Measurements from ENCODE around the gene GALM.
"Not testable (repeated sequence)": the region's sequence is repeated elsewhere in the genome, so short reads cannot be mapped to it uniquely, and the experiment has no call there.

GALM gene

GRCh38 chr2:38668092-38668491 is 2.2 kb downstream of the GALM start:
- Histone ChIP-seq H3K27ac (ENCODE audit: low read length) (no peak overlapping the region), H3K9ac (ENCODE audit: low read depth, low read length) (no peak overlapping the region), H3K9me3 (ENCODE audit: insufficient read depth, low read depth, low read length) (no peaks in the 10 kb centered on the region), H3K36me3 (ENCODE audit: insufficient read depth, low read depth, low read length) (no peaks in the 10 kb centered on the region), H3K27me3 (ENCODE audit: insufficient read depth, low read length) (no peaks in the 10 kb centered on the region), H3K4me1 (ENCODE audit: insufficient read depth, low read length) (peaks cover 11% of the 10 kb centered on the region), H3K4me3 (ENCODE audit: low read length) (no peak overlapping the region)

- Histone ChIP-seq H3K9me3 (ENCODE audit: insufficient read depth, low read depth, low read length) (no peaks in the 10 kb centered on the region), H3K4me3 (ENCODE audit: low read length) (no peak overlapping the region), H3K4me1 (ENCODE audit: insufficient read depth, low read length) (peaks cover 11% of the 10 kb centered on the region), H3K9ac (ENCODE audit: low read depth, low read length) (no peak overlapping the region), H3K27me3 (ENCODE audit: insufficient read depth, low read length) (no peaks in the 10 kb centered on the region), H3K36me3 (ENCODE audit: insufficient read depth, low read depth, low read length) (no peaks in the 10 kb centered on the region), H3K27ac (ENCODE audit: low read length) (no peak overlapping the region)
Observed at GRCh38 chr2:38668779-38669479, 3.0 kb downstream of the GALM start.

- Histone ChIP-seq H3K9ac (ENCODE audit: low read depth, low read length) (no peak overlapping the region), H3K27ac (ENCODE audit: low read length) (no peak overlapping the region), H3K4me1 (ENCODE audit: insufficient read depth, low read length) (peaks cover 11% of the 10 kb centered on the region), H3K27me3 (ENCODE audit: insufficient read depth, low read length) (no peaks in the 10 kb centered on the region), H3K9me3 (ENCODE audit: insufficient read depth, low read depth, low read length) (no peaks in the 10 kb centered on the region), H3K36me3 (ENCODE audit: insufficient read depth, low read depth, low read length) (peaks cover 5% of the 10 kb centered on the region), H3K4me3 (ENCODE audit: low read length) (no peak overlapping the region)
Observed at GRCh38 chr2:38671303-38671702, 5.4 kb downstream of the GALM start.

GRCh38 chr2:38671946-38672345 is 6.0 kb downstream of the GALM start:
- no peak overlapping the region for H3K4me3 ChIP-seq (ENCODE audit: low read length)
- H3K9ac ChIP-seq (ENCODE audit: low read depth, low read length) = no peak overlapping the region
- H3K4me1 ChIP-seq (ENCODE audit: insufficient read depth, low read length) = peaks cover 7% of the 10 kb centered on the region

GRCh38 chr2:38672445-38673391 is 6.8 kb downstream of the GALM start:
- no peak overlapping the region for H3K27ac ChIP-seq (ENCODE audit: low read length)
- no peaks in the 10 kb centered on the region for H3K27me3 ChIP-seq (ENCODE audit: insufficient read depth, low read length)
- no peaks in the 10 kb centered on the region for H3K9me3 ChIP-seq (ENCODE audit: insufficient read depth, low read depth, low read length)
- peaks cover 7% of the 10 kb centered on the region; the same call in 1 of the 2 replicates for H3K4me1 ChIP-seq (ENCODE audit: insufficient read depth, low read length)
- H3K4me3 ChIP-seq (ENCODE audit: low read length) = no peak overlapping the region
- H3K9ac ChIP-seq (ENCODE audit: low read depth, low read length) = no peak overlapping the region
- peaks cover 14% of the 10 kb centered on the region for H3K36me3 ChIP-seq (ENCODE audit: insufficient read depth, low read depth, low read length)

More at GRCh38 chr2:38671946-38672345, 6.0 kb downstream of the GALM start:
- H3K27ac ChIP-seq (ENCODE audit: low read length) = no peak overlapping the region
- peaks cover 6% of the 10 kb centered on the region for H3K36me3 ChIP-seq (ENCODE audit: insufficient read depth, low read depth, low read length)
- no peaks in the 10 kb centered on the region for H3K27me3 ChIP-seq (ENCODE audit: insufficient read depth, low read length)
- no peaks in the 10 kb centered on the region for H3K9me3 ChIP-seq (ENCODE audit: insufficient read depth, low read depth, low read length)

GRCh38 chr2:38676681-38677080 is 10.8 kb downstream of the GALM start:
- Histone ChIP-seq H3K36me3 (ENCODE audit: insufficient read depth, low read depth, low read length) (peaks cover 25% of the 10 kb centered on the region), H3K9ac (ENCODE audit: low read depth, low read length) (no peak overlapping the region), H3K4me3 (ENCODE audit: low read length) (no peak overlapping the region), H3K4me1 (ENCODE audit: insufficient read depth, low read length) (no peaks in the 10 kb centered on the region), H3K27me3 (ENCODE audit: insufficient read depth, low read length) (no peaks in the 10 kb centered on the region), H3K27ac (ENCODE audit: low read length) (no peak overlapping the region), H3K9me3 (ENCODE audit: insufficient read depth, low read depth, low read length) (no peaks in the 10 kb centered on the region)

GRCh38 chr2:38680868-38681267 is 15.0 kb downstream of the GALM start:
- peaks cover 24% of the 10 kb centered on the region for H3K36me3 ChIP-seq (ENCODE audit: insufficient read depth, low read depth, low read length)
- H3K4me1 ChIP-seq (ENCODE audit: insufficient read depth, low read length); H3K4me3 ChIP-seq (ENCODE audit: low read length); H3K9ac ChIP-seq (ENCODE audit: low read depth, low read length); H3K27me3 ChIP-seq (ENCODE audit: insufficient read depth, low read length); H3K9me3 ChIP-seq (ENCODE audit: insufficient read depth, low read depth, low read length); H3K27ac ChIP-seq (ENCODE audit: low read length): not testable (repeated sequence)

- Histone ChIP-seq H3K9me3 (ENCODE audit: insufficient read depth, low read depth, low read length) (no peaks in the 10 kb centered on the region), H3K9ac (ENCODE audit: low read depth, low read length) (no peak overlapping the region), H3K4me1 (ENCODE audit: insufficient read depth, low read length) (no peaks in the 10 kb centered on the region), H3K36me3 (ENCODE audit: insufficient read depth, low read depth, low read length) (peaks cover 17% of the 10 kb centered on the region), H3K27ac (ENCODE audit: low read length) (no peak overlapping the region), H3K27me3 (ENCODE audit: insufficient read depth, low read length) (no peaks in the 10 kb centered on the region), H3K4me3 (ENCODE audit: low read length) (no peak overlapping the region)
Observed at GRCh38 chr2:38682008-38682575, 16.2 kb downstream of the GALM start.

GRCh38 chr2:38682620-38683019 is 16.7 kb downstream of the GALM start:
- not testable (repeated sequence) for H3K4me3 ChIP-seq (ENCODE audit: low read length); H3K9me3 ChIP-seq (ENCODE audit: insufficient read depth, low read depth, low read length); H3K4me1 ChIP-seq (ENCODE audit: insufficient read depth, low read length); H3K27me3 ChIP-seq (ENCODE audit: insufficient read depth, low read length); H3K27ac ChIP-seq (ENCODE audit: low read length); H3K9ac ChIP-seq (ENCODE audit: low read depth, low read length)
- peaks cover 12% of the 10 kb centered on the region for H3K36me3 ChIP-seq (ENCODE audit: insufficient read depth, low read depth, low read length)

- H3K4me1 ChIP-seq (ENCODE audit: insufficient read depth, low read length) = no peaks in the 10 kb centered on the region
- peaks cover 10% of the 10 kb centered on the region for H3K36me3 ChIP-seq (ENCODE audit: insufficient read depth, low read depth, low read length)
- H3K9me3 ChIP-seq (ENCODE audit: insufficient read depth, low read depth, low read length) = no peaks in the 10 kb centered on the region
- no peak overlapping the region for H3K27ac ChIP-seq (ENCODE audit: low read length)
- H3K27me3 ChIP-seq (ENCODE audit: insufficient read depth, low read length) = no peaks in the 10 kb centered on the region
- H3K4me3 ChIP-seq (ENCODE audit: low read length) = no peak overlapping the region
- no peak overlapping the region for H3K9ac ChIP-seq (ENCODE audit: low read depth, low read length)
Observed at GRCh38 chr2:38683766-38684165, 17.9 kb downstream of the GALM start.

GRCh38 chr2:38685116-38685735 is 19.3 kb downstream of the GALM start:
- no peak overlapping the region for H3K4me3 ChIP-seq (ENCODE audit: low read length)
- no peak overlapping the region for H3K9ac ChIP-seq (ENCODE audit: low read depth, low read length)
- H3K27me3 ChIP-seq (ENCODE audit: insufficient read depth, low read length) = no peaks in the 10 kb centered on the region
- peaks cover 10% of the 10 kb centered on the region; the same call in 1 of the 2 replicates for H3K36me3 ChIP-seq (ENCODE audit: insufficient read depth, low read depth, low read length)
- H3K27ac ChIP-seq (ENCODE audit: low read length) = no peak overlapping the region
- H3K4me1 ChIP-seq (ENCODE audit: insufficient read depth, low read length) = no peaks in the 10 kb centered on the region
- no peaks in the 10 kb centered on the region for H3K9me3 ChIP-seq (ENCODE audit: insufficient read depth, low read depth, low read length)
